Vagina (tissue), 2 donors: Measurements from ENCODE around the gene GSTO2. TPM values are rescaled to one million over a fixed set of nuclear protein-coding genes. Genes with fewer than 3 reads are reported as not detected.
A peak's percentile ranks its signal among the peaks of the same experiment; 100 is the strongest.

Experiments used
- DNase-seq, 2 donors: peaks; one replicate each; pipeline ENCODE4 v3.0.0-alpha.2; 2017; ENCODE audit errors: extremely low spot score in 2 of 2
- H3K27ac ChIP-seq: fragments of 200-600 bp; sonication (generic); one replicate; pipeline ENCODE4 v1.5.1; 2019
- H3K27me3 ChIP-seq: fragments of 200-600 bp; sonication (generic); one replicate; pipeline ENCODE4 v1.5.1; 2019
- H3K36me3 ChIP-seq, 2 donors: fragments of 200-600 bp; sonication (generic); one replicate each; pipeline ENCODE4 v1.5.1; 2017 to 2019
- H3K4me1 ChIP-seq: fragments of 200-600 bp; sonication (generic); one replicate; pipeline ENCODE4 v1.5.1; 2019
- H3K4me3 ChIP-seq, 2 donors: fragments of 200-600 bp; sonication (generic); 1 replicate in 1 of 2; 2 replicates in 1 of 2; pipeline ENCODE4 v1.5.1; 2016 to 2019
- H3K9me3 ChIP-seq: fragments of 200-600 bp; sonication (generic); one replicate; pipeline ENCODE4 v1.5.1; 2019
- CTCF ChIP-seq, 3 experiments: fragments of 450-650 bp in 2 of 3; fragments of 200-600 bp in 1 of 3; sonication (generic) in 1 of 3; IDR thresholded peaks; one replicate each; pipeline ENCODE4 v1.5.1; 2017 to 2019; ENCODE audit warnings: antibody characterized with exemption in 3 of 3, mild to moderate bottlenecking in 2 of 3, moderate library complexity in 2 of 3
- POLR2A ChIP-seq, 2 donors: fragments of 450-650 bp; IDR thresholded peaks; one replicate each; pipeline ENCODE4 v1.6.1; 2017; ENCODE audit warnings: antibody characterized with exemption in 2 of 2, mild to moderate bottlenecking in 2 of 2, moderate library complexity in 2 of 2
- POLR2AphosphoS5 ChIP-seq, 2 donors: sonication (generic); formaldehyde crosslinking; IDR thresholded peaks; one replicate each; pipeline ENCODE4 v1.9.0; 2017; ENCODE audit warnings: antibody characterized with exemption in 2 of 2, mild to moderate bottlenecking in 2 of 2, low read depth in 1 of 2; ENCODE audit not compliant: insufficient read depth in 1 of 2
- intact Hi-C: fragments of 100-400 bp; cut with DNase I; formaldehyde crosslinking; loops from one replicate; pipeline ENCODE4 v1.15.1; 2023
- total RNA-seq: library from RNA; depleted of rRNA; stranded (reverse); fragments of >200 nt; gene quantifications from one replicate; pipeline ENCODE4 v1.2.3, GENCODE V29; 2016

The GSTO2 gene
- total RNA-seq, 1 donor from 2014 or later, result 13.8 TPM

DNA sequence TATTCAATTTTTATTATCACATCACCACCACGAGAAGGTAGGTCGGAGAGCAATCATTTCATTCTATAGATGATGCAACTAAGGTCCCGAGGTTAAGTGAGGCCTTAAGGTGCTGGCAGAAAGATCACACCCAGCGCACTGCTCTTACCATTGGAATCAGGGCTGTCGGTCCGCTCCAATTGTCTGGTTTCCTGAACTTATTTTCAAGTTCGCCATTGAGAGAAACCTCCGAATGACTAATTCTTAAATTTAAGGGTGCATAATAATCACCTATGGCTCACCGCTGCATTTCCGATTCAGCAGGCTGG, 625 bp upstream of the GSTO2 start:
- Histone ChIP-seq H3K9me3 (no peaks in the 10 kb centered on the region), H3K27me3 (no peaks in the 10 kb centered on the region), H3K4me1 (peaks cover 12% of the 10 kb centered on the region), H3K27ac (peak overlapping the region; percentile 75), H3K36me3 (peaks cover 0 to 45% of the 10 kb centered on the region in 2 donors), H3K4me3 (peak overlapping the region; percentile 72 to 86)
- TF ChIP-seq CTCF (IDR thresholded peaks at IDR 0.05) (no peak), POLR2AphosphoS5 (IDR thresholded peaks at IDR 0.05; ENCODE audit: insufficient read depth in 1 of 2, low read depth in 1 of 2) (no peak), POLR2A (IDR thresholded peaks at IDR 0.05) (no peak)
- intact Hi-C loops, result no loop called here
- DNase-seq, result no peak

GRCh38 chr10:104273286-104273685, 4.3 kb downstream of the GSTO2 start:
- no peak for DNase-seq
- intact Hi-C loops, result no loop called here
- no peak for TF ChIP-seq POLR2AphosphoS5 (IDR thresholded peaks at IDR 0.05; ENCODE audit: insufficient read depth in 1 of 2, low read depth in 1 of 2)
- no peak for TF ChIP-seq POLR2A (IDR thresholded peaks at IDR 0.05)
- no peak for TF ChIP-seq CTCF (IDR thresholded peaks at IDR 0.05)
- no peak overlapping the region for H3K4me3 ChIP-seq
- no peaks in the 10 kb centered on the region for H3K9me3 ChIP-seq
- no peak overlapping the region for H3K27ac ChIP-seq
- H3K36me3 ChIP-seq, result no peaks in the 10 kb centered on the region
- H3K4me1 ChIP-seq, result peaks cover 13% of the 10 kb centered on the region
- H3K27me3 ChIP-seq, result no peaks in the 10 kb centered on the region

GRCh38 chr10:104273899-104274575, 5.1 kb downstream of the GSTO2 start:
- Histone ChIP-seq H3K4me1 (peaks cover 10% of the 10 kb centered on the region), H3K36me3 (no peaks in the 10 kb centered on the region), H3K4me3 (no peak overlapping the region), H3K27ac (no peak overlapping the region), H3K27me3 (no peaks in the 10 kb centered on the region), H3K9me3 (no peaks in the 10 kb centered on the region)
- intact Hi-C loops, result no loop called here
- DNase-seq, result no peak
- no peak for TF ChIP-seq POLR2AphosphoS5 (IDR thresholded peaks at IDR 0.05; ENCODE audit: insufficient read depth in 1 of 2, low read depth in 1 of 2)
- no peak for TF ChIP-seq POLR2A (IDR thresholded peaks at IDR 0.05)
- TF ChIP-seq CTCF (IDR thresholded peaks at IDR 0.05), result no peak

DNA sequence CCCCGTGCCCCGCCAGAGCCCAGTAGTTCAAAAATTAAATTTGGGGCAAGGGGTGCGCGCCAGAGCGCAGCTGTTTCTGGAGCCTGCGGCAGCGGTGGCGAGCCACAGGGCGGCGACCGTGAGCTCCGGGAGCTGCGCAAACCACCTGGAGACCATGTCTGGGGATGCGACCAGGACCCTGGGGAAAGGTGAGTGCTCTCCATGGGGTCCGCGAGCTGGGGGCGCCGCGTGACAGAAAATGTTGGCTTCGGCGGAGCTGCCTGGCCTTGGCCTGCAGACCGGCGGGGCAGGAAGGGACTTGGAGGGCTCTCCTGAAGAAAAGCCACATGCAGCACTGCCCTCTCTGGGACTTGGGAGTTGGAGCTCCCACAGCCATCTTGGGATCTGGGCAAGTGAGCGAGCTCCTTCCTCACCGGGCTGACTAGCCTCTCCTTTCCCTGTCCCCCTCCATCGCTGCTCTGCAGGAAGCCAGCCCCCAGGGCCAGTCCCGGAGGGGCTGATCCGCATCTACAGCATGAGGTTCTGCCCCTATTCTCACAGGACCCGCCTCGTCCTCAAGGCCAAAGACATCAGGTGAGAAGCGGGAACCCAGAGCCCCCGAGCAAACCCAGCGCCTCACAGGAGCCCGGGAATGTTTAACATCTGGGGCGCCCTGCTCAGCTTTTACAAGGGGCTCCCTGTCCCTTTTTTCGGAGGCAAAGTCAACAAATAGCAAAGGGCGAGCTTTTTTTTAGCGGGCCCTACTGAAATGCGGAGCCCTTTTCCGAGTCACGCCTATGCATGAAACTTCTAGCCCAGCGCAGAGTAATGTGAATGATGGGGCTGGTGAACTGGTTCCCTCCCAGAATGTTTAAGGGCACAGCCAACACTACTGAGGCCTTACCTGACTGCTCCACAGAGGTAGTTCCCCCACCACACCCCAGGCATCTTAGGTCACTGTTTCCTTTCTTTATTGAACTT, 6.1 kb downstream of the GSTO2 start:
- intact Hi-C loops, result no loop called here
- TF ChIP-seq CTCF (IDR thresholded peaks at IDR 0.05) (peak; percentile 30 to 61 (median 49)), POLR2A (IDR thresholded peaks at IDR 0.05) (no peak), POLR2AphosphoS5 (IDR thresholded peaks at IDR 0.05; ENCODE audit: insufficient read depth in 1 of 2, low read depth in 1 of 2) (peak in 1 of 2 donors; percentile 44)
- H3K27ac ChIP-seq, result peak overlapping the region; percentile 53
- H3K4me1 ChIP-seq, result peaks cover 10% of the 10 kb centered on the region
- no peaks in the 10 kb centered on the region for H3K27me3 ChIP-seq
- peak overlapping the region; percentile 37 to 43 for H3K4me3 ChIP-seq
- no peaks in the 10 kb centered on the region for H3K9me3 ChIP-seq
- H3K36me3 ChIP-seq, result no peaks in the 10 kb centered on the region
- DNase-seq, result no peak
